ENCODE data around the gene C5.

C5 gene

GRCh38 chr9:120985819-120986222, 64.3 kb downstream of the C5 start:
- Histone ChIP-seq H3K9me3 (no peaks in the 10 kb centered on the region), H3K4me3 (ENCODE audit: low read depth in 1 of 2, low read length in 1 of 2) (no peak overlapping the region), H3K27ac (no peak overlapping the region), H3K27me3 (no peaks in the 10 kb centered on the region), H3K4me1 (ENCODE audit: control insufficient read depth in 1 of 2, insufficient read depth in 1 of 2, low read depth in 1 of 2, low read length in 1 of 2) (no peaks in the 10 kb centered on the region), H3K36me3 (no peaks in the 10 kb centered on the region)
- no peak for TF ChIP-seq CTCF (IDR thresholded peaks at IDR 0.05)

- Histone ChIP-seq H3K27ac (no peak overlapping the region), H3K9me3 (no peaks in the 10 kb centered on the region), H3K4me3 (ENCODE audit: low read depth in 1 of 2, low read length in 1 of 2) (no peak overlapping the region), H3K4me1 (ENCODE audit: control insufficient read depth in 1 of 2, insufficient read depth in 1 of 2, low read depth in 1 of 2, low read length in 1 of 2) (no peaks in the 10 kb centered on the region), H3K36me3 (no peaks in the 10 kb centered on the region), H3K27me3 (no peaks in the 10 kb centered on the region)
- TF ChIP-seq CTCF (IDR thresholded peaks at IDR 0.05), result no peak
These were observed 66.7 kb downstream of the C5 start for GRCh38 chr9:120983259-120983837.

- Histone ChIP-seq H3K36me3 (no peaks in the 10 kb centered on the region), H3K4me1 (ENCODE audit: control insufficient read depth in 1 of 2, insufficient read depth in 1 of 2, low read depth in 1 of 2, low read length in 1 of 2) (no peaks in the 10 kb centered on the region), H3K27ac (no peak overlapping the region), H3K4me3 (ENCODE audit: low read depth in 1 of 2, low read length in 1 of 2) (no peak overlapping the region), H3K27me3 (no peaks in the 10 kb centered on the region), H3K9me3 (no peaks in the 10 kb centered on the region)
- no peak for TF ChIP-seq CTCF (IDR thresholded peaks at IDR 0.05)
These were observed 67.2 kb downstream of the C5 start for GRCh38 chr9:120982836-120983235.

DNA sequence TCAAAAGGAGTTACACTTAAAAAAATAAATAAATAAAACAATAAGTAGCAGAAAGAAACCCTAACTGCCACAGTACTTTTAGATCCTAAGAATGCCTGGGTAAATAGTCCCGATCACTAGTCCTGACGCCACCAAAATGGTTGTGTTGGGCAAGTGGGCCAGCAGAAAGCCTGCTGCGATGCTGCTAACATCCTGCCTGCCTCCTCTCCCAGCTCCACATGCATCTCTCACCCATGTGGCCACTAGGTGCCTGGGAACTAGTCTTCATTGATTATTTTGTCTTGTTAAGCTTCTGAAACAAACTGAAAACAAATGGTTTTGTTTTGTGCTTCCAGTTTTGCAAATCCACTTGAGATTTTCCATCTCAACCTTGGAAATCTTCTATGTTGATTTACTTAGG, 69.1 kb downstream of the C5 start:
- no peak for TF ChIP-seq CTCF (IDR thresholded peaks at IDR 0.05)
- Histone ChIP-seq H3K27me3 (no peaks in the 10 kb centered on the region), H3K4me3 (ENCODE audit: low read depth in 1 of 2, low read length in 1 of 2) (no peak overlapping the region), H3K4me1 (ENCODE audit: control insufficient read depth in 1 of 2, insufficient read depth in 1 of 2, low read depth in 1 of 2, low read length in 1 of 2) (no peaks in the 10 kb centered on the region), H3K9me3 (no peaks in the 10 kb centered on the region), H3K36me3 (no peaks in the 10 kb centered on the region), H3K27ac (no peak overlapping the region)

DNA sequence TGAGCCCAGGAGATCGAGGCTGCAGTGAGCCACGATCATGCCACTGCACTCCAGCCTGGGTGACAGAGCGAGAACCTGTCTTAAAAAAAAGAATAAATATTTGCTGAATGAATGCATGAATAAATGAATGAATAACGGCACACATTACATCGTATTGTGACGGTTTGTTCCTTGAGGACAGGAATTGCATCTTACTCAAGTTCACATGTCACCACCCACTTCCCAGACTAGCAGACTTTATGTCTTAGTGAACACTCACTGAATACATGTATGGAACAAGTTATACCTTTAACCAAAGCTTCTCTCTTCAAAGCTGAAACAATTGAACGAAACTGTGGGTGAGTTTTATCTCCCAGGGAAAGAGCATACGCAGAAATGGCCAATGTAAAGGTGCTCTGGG, 70.3 kb downstream of the C5 start:
- TF ChIP-seq CTCF (IDR thresholded peaks at IDR 0.05), result no peak
- Histone ChIP-seq H3K9me3 (no peaks in the 10 kb centered on the region), H3K4me1 (ENCODE audit: control insufficient read depth in 1 of 2, insufficient read depth in 1 of 2, low read depth in 1 of 2, low read length in 1 of 2) (no peaks in the 10 kb centered on the region), H3K27me3 (no peaks in the 10 kb centered on the region), H3K36me3 (no peaks in the 10 kb centered on the region), H3K4me3 (ENCODE audit: low read depth in 1 of 2, low read length in 1 of 2) (no peak overlapping the region), H3K27ac (no peak overlapping the region)

DNA sequence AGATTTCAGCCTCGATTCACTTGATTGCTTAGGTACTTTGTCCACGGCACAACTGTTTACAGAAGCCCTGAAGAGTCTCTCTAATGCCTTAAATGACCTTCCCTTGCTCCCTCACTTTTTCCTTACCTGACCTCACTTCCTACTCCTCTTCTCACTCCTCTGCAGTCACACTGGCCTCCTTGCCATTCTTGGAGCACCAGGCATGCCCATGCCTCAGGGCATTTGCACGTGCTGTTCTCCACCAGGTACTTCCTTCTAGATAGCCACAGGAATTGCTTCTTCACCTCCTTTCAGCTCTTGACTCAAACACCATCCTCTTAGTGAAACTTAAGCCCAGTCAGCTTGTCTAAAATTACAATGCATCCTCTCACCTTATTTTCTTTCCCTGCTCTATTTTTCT, 71.1 kb downstream of the C5 start:
- TF ChIP-seq CTCF (IDR thresholded peaks at IDR 0.05), result no peak
- no peaks in the 10 kb centered on the region for H3K4me1 ChIP-seq (ENCODE audit: control insufficient read depth in 1 of 2, insufficient read depth in 1 of 2, low read depth in 1 of 2, low read length in 1 of 2)

More for the DNA sequence above, 71.1 kb downstream of the C5 start:
- Histone ChIP-seq H3K36me3 (no peaks in the 10 kb centered on the region), H3K27ac (no peak overlapping the region), H3K27me3 (no peaks in the 10 kb centered on the region), H3K4me3 (ENCODE audit: low read depth in 1 of 2, low read length in 1 of 2) (no peak overlapping the region), H3K9me3 (no peaks in the 10 kb centered on the region)

All from neutrophil (primary cell).